ENCODE results near the gene BHMT.
A peak's percentile ranks its signal among the peaks of the same experiment; 100 is the strongest.

Gene BHMT

GRCh38 chr5:79133657-79134451 lies 22.2 kb downstream of the BHMT start:
- Histone ChIP-seq H4K20me1 (ENCODE audit: insufficient read depth, low read length) (no peaks in the 10 kb centered on the region), H3K79me2 (ENCODE audit: insufficient read depth, low read length) (no peaks in the 10 kb centered on the region), H2AFZ (ENCODE audit: low read depth, low read length) (peak overlapping the region; percentile 79), H3K9me3 (ENCODE audit: insufficient read depth, low read length, severe bottlenecking) (no peaks in the 10 kb centered on the region), H3K27ac (ENCODE audit: low read length) (peak overlapping the region; percentile 43), H3K36me3 (ENCODE audit: insufficient read depth, low read length) (no peaks in the 10 kb centered on the region), H3K4me3 (ENCODE audit: low read depth in 1 of 2, low read length in 2 of 2) (peak overlapping the region in 1 of 2 experiments; percentile 48; a peak in 2 of 4 replicates), H3K4me2 (ENCODE audit: insufficient read depth, low read length) (peak overlapping the region; percentile 60), H3K27me3 (ENCODE audit: insufficient read depth, low read length, poor library complexity) (no peaks in the 10 kb centered on the region), H3K4me1 (ENCODE audit: insufficient read depth, low read length) (peaks cover 15% of the 10 kb centered on the region), H3K9ac (ENCODE audit: low read depth, low read length) (peak overlapping the region; percentile 37)
- DNase-seq (peak; percentile 82), ATAC-seq (ENCODE audit: insufficient read depth, low read depth) (peak; percentile 91)
- TF ChIP-seq EZH2 (IDR thresholded peaks at IDR 0.05; ENCODE audit: borderline replicate concordance, low read depth, low read length, severe bottlenecking): no peak
- TF ChIP-seq CTCF (IDR thresholded peaks at IDR 0.05; ENCODE audit: borderline replicate concordance, extremely low read depth, low read length, poor library complexity, severe bottlenecking): peak; percentile 89

GRCh38 chr5:79135790-79136553 lies 24.4 kb downstream of the BHMT start:
- ATAC-seq (ENCODE audit: insufficient read depth, low read depth) (no peak), DNase-seq (no peak)
- no peak overlapping the region for H3K9ac ChIP-seq (ENCODE audit: low read depth, low read length)
- H3K36me3 ChIP-seq (ENCODE audit: insufficient read depth, low read length): no peaks in the 10 kb centered on the region
- H3K9me3 ChIP-seq (ENCODE audit: insufficient read depth, low read length, severe bottlenecking): no peaks in the 10 kb centered on the region
- no peak overlapping the region for H3K27ac ChIP-seq (ENCODE audit: low read length)
- no peak overlapping the region for H3K4me2 ChIP-seq (ENCODE audit: insufficient read depth, low read length)
- H3K27me3 ChIP-seq (ENCODE audit: insufficient read depth, low read length, poor library complexity): no peaks in the 10 kb centered on the region
- TF ChIP-seq CTCF (IDR thresholded peaks at IDR 0.05; ENCODE audit: borderline replicate concordance, extremely low read depth, low read length, poor library complexity, severe bottlenecking) (no peak), EZH2 (IDR thresholded peaks at IDR 0.05; ENCODE audit: borderline replicate concordance, low read depth, low read length, severe bottlenecking) (no peak)
- H3K4me1 ChIP-seq (ENCODE audit: insufficient read depth, low read length): peaks cover 15% of the 10 kb centered on the region
- no peaks in the 10 kb centered on the region for H3K79me2 ChIP-seq (ENCODE audit: insufficient read depth, low read length)
- H2AFZ ChIP-seq (ENCODE audit: low read depth, low read length): no peak overlapping the region
- no peaks in the 10 kb centered on the region for H4K20me1 ChIP-seq (ENCODE audit: insufficient read depth, low read length)
- H3K4me3 ChIP-seq (ENCODE audit: low read depth in 1 of 2, low read length in 2 of 2): no peak overlapping the region

GRCh38 chr5:79136618-79137017 lies 25.0 kb downstream of the BHMT start:
- DNase-seq: no peak
- Histone ChIP-seq H3K9me3 (ENCODE audit: insufficient read depth, low read length, severe bottlenecking) (no peaks in the 10 kb centered on the region), H3K36me3 (ENCODE audit: insufficient read depth, low read length) (no peaks in the 10 kb centered on the region), H4K20me1 (ENCODE audit: insufficient read depth, low read length) (no peaks in the 10 kb centered on the region), H3K79me2 (ENCODE audit: insufficient read depth, low read length) (no peaks in the 10 kb centered on the region), H3K4me1 (ENCODE audit: insufficient read depth, low read length) (peaks cover 15% of the 10 kb centered on the region), H2AFZ (ENCODE audit: low read depth, low read length) (no peak overlapping the region), H3K27ac (ENCODE audit: low read length) (no peak overlapping the region), H3K27me3 (ENCODE audit: insufficient read depth, low read length, poor library complexity) (no peaks in the 10 kb centered on the region), H3K9ac (ENCODE audit: low read depth, low read length) (no peak overlapping the region), H3K4me2 (ENCODE audit: insufficient read depth, low read length) (no peak overlapping the region), H3K4me3 (ENCODE audit: low read depth in 1 of 2, low read length in 2 of 2) (no peak overlapping the region)
- ATAC-seq (ENCODE audit: insufficient read depth, low read depth): no peak
- TF ChIP-seq EZH2 (IDR thresholded peaks at IDR 0.05; ENCODE audit: borderline replicate concordance, low read depth, low read length, severe bottlenecking) (no peak), CTCF (IDR thresholded peaks at IDR 0.05; ENCODE audit: borderline replicate concordance, extremely low read depth, low read length, poor library complexity, severe bottlenecking) (no peak)
